HL-60 (cell line): ENCODE results near the gene LTB4R.

Source experiments
- DNase-seq, 2 experiments: peaks; one replicate each; pipeline ENCODE4 v3.0.0-alpha.2; 2010 to 2020; ENCODE audit warnings: low read depth in 1 of 2, low spot score in 1 of 2
- H3K27ac ChIP-seq: fragments of 250-450 bp; sonication (Bioruptor Pico); replicated peaks from 2 replicates; pipeline ENCODE4 v1.5.1; 2020; ENCODE audit warnings: mild to moderate bottlenecking, moderate library complexity
- H3K27me3 ChIP-seq: fragments of 250-450 bp; sonication (Bioruptor Pico); 2 replicates; pipeline ENCODE4 v1.5.1; 2021; ENCODE audit warnings: mild to moderate bottlenecking, moderate library complexity; ENCODE audit not compliant: insufficient read depth, poor library complexity, severe bottlenecking
- H3K4me3 ChIP-seq: replicated peaks from 2 replicates; pipeline ENCODE4 v1.5.1; 2011; ENCODE audit warnings: mild to moderate bottlenecking, control low read depth, low read length; ENCODE audit not compliant: insufficient read depth
- GABPA ChIP-seq: IDR thresholded peaks from 2 replicates; pipeline ENCODE4 v1.6.1; 2012; ENCODE audit warnings: low read depth
- POLR2AphosphoS5 ChIP-seq: IDR thresholded peaks from 2 replicates; pipeline ENCODE4 v1.6.1; 2012; ENCODE audit warnings: low read depth
- SPI1 ChIP-seq: IDR thresholded peaks from 2 replicates; pipeline ENCODE4 v1.6.1; 2012; ENCODE audit warnings: low read depth, mild to moderate bottlenecking, borderline replicate concordance
- TF ChIP-seq, protein P1 (sequence below): IDR thresholded peaks from one replicate; pipeline ENCODE4 v1.5.1; 2011; ENCODE audit warnings: low read length, control low read depth, inconsistent platforms; ENCODE audit not compliant: insufficient read depth
- TF ChIP-seq, protein P2 (sequence below): IDR thresholded peaks from 2 replicates; pipeline ENCODE4 v1.6.1; 2012; ENCODE audit warnings: low read depth; ENCODE audit not compliant: insufficient replicate concordance

Gene LTB4R

DNA sequence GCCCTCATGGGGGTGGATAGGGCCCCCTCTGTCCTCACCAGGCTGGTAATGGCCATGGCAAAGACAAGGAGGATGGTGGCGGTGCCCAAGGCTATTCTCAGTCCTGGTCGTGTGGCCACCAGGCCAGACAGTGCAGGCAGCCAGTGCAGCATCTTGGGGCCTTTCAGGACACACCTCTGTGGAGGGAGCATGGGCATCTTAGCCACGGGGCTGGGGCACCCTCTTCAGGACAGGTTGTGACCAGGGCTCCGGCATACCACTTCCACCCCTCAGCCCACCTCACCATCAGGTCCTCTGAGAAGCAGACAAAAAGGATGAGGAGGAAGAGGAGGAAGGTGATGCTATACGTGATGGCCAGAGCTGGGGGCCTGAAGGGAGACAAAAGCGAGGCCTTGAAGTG, 12.7 kb downstream of the LTB4R start:
- DNase-seq = no peak
- H3K27me3 ChIP-seq = no peaks in the 10 kb centered on the region

DNA sequence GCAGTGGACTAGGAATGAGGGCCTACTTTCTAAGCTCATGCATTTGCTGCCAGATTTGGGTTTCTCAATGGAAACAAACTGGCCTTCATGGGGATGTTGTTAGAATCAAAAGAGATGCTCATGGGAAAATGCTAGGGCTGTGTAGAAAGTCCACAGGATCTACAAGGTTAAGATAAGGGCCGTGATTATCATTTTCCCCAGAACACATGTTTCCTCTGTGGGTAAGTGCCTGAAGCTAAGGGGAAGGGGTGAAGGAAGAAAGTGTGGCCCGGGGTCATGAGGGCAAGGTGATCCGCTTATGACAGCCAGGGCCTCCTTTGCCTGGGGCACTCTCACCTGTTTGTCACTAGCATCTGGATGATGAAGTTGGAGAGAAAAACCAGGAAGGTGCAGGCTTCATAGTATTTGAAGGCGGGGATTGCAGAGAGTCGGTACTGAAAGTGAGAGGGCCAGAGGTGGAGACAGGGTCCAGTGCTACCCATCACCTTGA, 13.8 kb downstream of the LTB4R start:
- TF ChIP-seq GABPA (no peak), POLR2AphosphoS5 (no peak), SPI1 (no peak)
- TF ChIP-seq, protein P1, sequence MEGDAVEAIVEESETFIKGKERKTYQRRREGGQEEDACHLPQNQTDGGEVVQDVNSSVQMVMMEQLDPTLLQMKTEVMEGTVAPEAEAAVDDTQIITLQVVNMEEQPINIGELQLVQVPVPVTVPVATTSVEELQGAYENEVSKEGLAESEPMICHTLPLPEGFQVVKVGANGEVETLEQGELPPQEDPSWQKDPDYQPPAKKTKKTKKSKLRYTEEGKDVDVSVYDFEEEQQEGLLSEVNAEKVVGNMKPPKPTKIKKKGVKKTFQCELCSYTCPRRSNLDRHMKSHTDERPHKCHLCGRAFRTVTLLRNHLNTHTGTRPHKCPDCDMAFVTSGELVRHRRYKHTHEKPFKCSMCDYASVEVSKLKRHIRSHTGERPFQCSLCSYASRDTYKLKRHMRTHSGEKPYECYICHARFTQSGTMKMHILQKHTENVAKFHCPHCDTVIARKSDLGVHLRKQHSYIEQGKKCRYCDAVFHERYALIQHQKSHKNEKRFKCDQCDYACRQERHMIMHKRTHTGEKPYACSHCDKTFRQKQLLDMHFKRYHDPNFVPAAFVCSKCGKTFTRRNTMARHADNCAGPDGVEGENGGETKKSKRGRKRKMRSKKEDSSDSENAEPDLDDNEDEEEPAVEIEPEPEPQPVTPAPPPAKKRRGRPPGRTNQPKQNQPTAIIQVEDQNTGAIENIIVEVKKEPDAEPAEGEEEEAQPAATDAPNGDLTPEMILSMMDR = no peak
- TF ChIP-seq, protein P2, sequence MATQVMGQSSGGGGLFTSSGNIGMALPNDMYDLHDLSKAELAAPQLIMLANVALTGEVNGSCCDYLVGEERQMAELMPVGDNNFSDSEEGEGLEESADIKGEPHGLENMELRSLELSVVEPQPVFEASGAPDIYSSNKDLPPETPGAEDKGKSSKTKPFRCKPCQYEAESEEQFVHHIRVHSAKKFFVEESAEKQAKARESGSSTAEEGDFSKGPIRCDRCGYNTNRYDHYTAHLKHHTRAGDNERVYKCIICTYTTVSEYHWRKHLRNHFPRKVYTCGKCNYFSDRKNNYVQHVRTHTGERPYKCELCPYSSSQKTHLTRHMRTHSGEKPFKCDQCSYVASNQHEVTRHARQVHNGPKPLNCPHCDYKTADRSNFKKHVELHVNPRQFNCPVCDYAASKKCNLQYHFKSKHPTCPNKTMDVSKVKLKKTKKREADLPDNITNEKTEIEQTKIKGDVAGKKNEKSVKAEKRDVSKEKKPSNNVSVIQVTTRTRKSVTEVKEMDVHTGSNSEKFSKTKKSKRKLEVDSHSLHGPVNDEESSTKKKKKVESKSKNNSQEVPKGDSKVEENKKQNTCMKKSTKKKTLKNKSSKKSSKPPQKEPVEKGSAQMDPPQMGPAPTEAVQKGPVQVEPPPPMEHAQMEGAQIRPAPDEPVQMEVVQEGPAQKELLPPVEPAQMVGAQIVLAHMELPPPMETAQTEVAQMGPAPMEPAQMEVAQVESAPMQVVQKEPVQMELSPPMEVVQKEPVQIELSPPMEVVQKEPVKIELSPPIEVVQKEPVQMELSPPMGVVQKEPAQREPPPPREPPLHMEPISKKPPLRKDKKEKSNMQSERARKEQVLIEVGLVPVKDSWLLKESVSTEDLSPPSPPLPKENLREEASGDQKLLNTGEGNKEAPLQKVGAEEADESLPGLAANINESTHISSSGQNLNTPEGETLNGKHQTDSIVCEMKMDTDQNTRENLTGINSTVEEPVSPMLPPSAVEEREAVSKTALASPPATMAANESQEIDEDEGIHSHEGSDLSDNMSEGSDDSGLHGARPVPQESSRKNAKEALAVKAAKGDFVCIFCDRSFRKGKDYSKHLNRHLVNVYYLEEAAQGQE = no peak
- Histone ChIP-seq H3K27me3 (no peaks in the 10 kb centered on the region), H3K27ac (no peak overlapping the region), H3K4me3 (no peak overlapping the region)
- DNase-seq = no peak

More for the DNA sequence above, 12.7 kb downstream of the LTB4R start:
- Histone ChIP-seq H3K27ac (no peak overlapping the region), H3K4me3 (no peak overlapping the region)
- TF ChIP-seq GABPA (no peak), SPI1 (no peak), POLR2AphosphoS5 (no peak)
- TF ChIP-seq, protein P2 = no peak
- TF ChIP-seq, protein P1 = no peak

DNA sequence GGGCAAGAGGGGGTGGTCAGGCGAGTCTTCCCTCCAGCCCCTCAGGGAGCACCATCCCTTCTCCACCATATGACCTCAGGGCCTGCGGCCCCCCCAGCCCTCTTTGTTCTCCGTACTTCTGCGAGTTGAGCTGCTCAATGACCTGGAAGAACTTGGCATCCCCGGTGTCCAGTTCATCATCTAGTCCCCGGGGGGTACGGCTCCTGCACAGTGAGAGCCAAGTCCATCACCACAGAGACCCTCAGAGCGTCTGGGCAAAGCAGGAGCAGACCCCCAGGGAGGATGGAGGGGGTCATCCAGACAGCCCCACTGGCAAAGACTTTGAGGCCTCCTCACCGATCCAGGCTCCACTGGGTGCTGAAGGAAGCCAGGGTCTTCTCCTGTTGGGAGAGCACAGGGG, 14.7 kb downstream of the LTB4R start:
- no peak overlapping the region for H3K27ac ChIP-seq

More for the DNA sequence above, 14.7 kb downstream of the LTB4R start:
- Histone ChIP-seq H3K27me3 (no peaks in the 10 kb centered on the region), H3K4me3 (no peak overlapping the region)
- DNase-seq = no peak
- TF ChIP-seq, protein P1 = no peak
- no peak for TF ChIP-seq POLR2AphosphoS5
- TF ChIP-seq GABPA = no peak
- no peak for TF ChIP-seq SPI1
- TF ChIP-seq, protein P2 = no peak
